HG03565 (cell line): Measurements from ENCODE around the gene ADAM22.

ENCODE experiments used
- ATAC-seq: cut with Tn5 transposase; IDR thresholded peaks from one replicate; pipeline ENCODE4 v1.9.1; 2021; ENCODE audit warnings: mild to moderate bottlenecking, moderate library complexity; ENCODE audit not compliant: unreplicated experiment

The ADAM22 gene

GRCh38 chr7:87959336-87959735 is 25.3 kb downstream of the ADAM22 start:
- ATAC-seq: no peak

GRCh38 chr7:87960239-87960638 is 26.2 kb downstream of the ADAM22 start:
- no peak for ATAC-seq

- no peak for ATAC-seq
Measured at GRCh38 chr7:87961754-87962153, 27.7 kb downstream of the ADAM22 start.

- no peak for ATAC-seq
Measured at GRCh38 chr7:87966271-87966670, 32.2 kb downstream of the ADAM22 start.

- no peak for ATAC-seq
Measured at GRCh38 chr7:87968021-87968420, 34.0 kb downstream of the ADAM22 start.

GRCh38 chr7:87982116-87982515 is 48.1 kb downstream of the ADAM22 start:
- ATAC-seq: no peak

GRCh38 chr7:87984088-87984487 is 50.0 kb downstream of the ADAM22 start:
- ATAC-seq: no peak

GRCh38 chr7:87993269-87993668 is 59.2 kb downstream of the ADAM22 start:
- no peak for ATAC-seq

GRCh38 chr7:87999261-87999660 is 65.2 kb downstream of the ADAM22 start:
- ATAC-seq: no peak

GRCh38 chr7:88001744-88002530 is 67.9 kb downstream of the ADAM22 start:
- ATAC-seq: no peak

- no peak for ATAC-seq
Measured at GRCh38 chr7:88002617-88003016, 68.6 kb downstream of the ADAM22 start.

GRCh38 chr7:88003581-88003980 is 69.5 kb downstream of the ADAM22 start:
- no peak for ATAC-seq

GRCh38 chr7:88005191-88005590 is 71.1 kb downstream of the ADAM22 start:
- no peak for ATAC-seq

GRCh38 chr7:88009651-88010050 is 75.6 kb downstream of the ADAM22 start:
- no peak for ATAC-seq

GRCh38 chr7:88012086-88012485 is 78.0 kb downstream of the ADAM22 start:
- no peak for ATAC-seq

GRCh38 chr7:88013981-88014380 is 79.9 kb downstream of the ADAM22 start:
- no peak for ATAC-seq

- no peak for ATAC-seq
Measured at GRCh38 chr7:88014581-88014980, 80.5 kb downstream of the ADAM22 start.

- no peak for ATAC-seq
Measured at GRCh38 chr7:88015309-88015708, 81.3 kb downstream of the ADAM22 start.

GRCh38 chr7:88018501-88018900 is 84.5 kb downstream of the ADAM22 start:
- no peak for ATAC-seq

- no peak for ATAC-seq
Measured at GRCh38 chr7:88020953-88021665, 87.1 kb downstream of the ADAM22 start.

- ATAC-seq: no peak
Measured at GRCh38 chr7:88027724-88028123, 93.7 kb downstream of the ADAM22 start.

- ATAC-seq: no peak
Measured at GRCh38 chr7:88034083-88034695, 100.1 kb downstream of the ADAM22 start.
